HL-60 (cell line): ENCODE data around the gene CNNM3.

Experiments used
- TF ChIP-seq, protein P1 (sequence below): IDR thresholded peaks from one replicate; pipeline ENCODE4 v1.5.1; 2011; ENCODE audit warnings: low read length, control low read depth, inconsistent platforms; ENCODE audit not compliant: insufficient read depth
- TF ChIP-seq, protein P2 (sequence below): IDR thresholded peaks from 2 replicates; pipeline ENCODE4 v1.6.1; 2012; ENCODE audit warnings: low read depth; ENCODE audit not compliant: insufficient replicate concordance

- TF ChIP-seq, protein P1, sequence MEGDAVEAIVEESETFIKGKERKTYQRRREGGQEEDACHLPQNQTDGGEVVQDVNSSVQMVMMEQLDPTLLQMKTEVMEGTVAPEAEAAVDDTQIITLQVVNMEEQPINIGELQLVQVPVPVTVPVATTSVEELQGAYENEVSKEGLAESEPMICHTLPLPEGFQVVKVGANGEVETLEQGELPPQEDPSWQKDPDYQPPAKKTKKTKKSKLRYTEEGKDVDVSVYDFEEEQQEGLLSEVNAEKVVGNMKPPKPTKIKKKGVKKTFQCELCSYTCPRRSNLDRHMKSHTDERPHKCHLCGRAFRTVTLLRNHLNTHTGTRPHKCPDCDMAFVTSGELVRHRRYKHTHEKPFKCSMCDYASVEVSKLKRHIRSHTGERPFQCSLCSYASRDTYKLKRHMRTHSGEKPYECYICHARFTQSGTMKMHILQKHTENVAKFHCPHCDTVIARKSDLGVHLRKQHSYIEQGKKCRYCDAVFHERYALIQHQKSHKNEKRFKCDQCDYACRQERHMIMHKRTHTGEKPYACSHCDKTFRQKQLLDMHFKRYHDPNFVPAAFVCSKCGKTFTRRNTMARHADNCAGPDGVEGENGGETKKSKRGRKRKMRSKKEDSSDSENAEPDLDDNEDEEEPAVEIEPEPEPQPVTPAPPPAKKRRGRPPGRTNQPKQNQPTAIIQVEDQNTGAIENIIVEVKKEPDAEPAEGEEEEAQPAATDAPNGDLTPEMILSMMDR = no peak
- TF ChIP-seq, protein P2, sequence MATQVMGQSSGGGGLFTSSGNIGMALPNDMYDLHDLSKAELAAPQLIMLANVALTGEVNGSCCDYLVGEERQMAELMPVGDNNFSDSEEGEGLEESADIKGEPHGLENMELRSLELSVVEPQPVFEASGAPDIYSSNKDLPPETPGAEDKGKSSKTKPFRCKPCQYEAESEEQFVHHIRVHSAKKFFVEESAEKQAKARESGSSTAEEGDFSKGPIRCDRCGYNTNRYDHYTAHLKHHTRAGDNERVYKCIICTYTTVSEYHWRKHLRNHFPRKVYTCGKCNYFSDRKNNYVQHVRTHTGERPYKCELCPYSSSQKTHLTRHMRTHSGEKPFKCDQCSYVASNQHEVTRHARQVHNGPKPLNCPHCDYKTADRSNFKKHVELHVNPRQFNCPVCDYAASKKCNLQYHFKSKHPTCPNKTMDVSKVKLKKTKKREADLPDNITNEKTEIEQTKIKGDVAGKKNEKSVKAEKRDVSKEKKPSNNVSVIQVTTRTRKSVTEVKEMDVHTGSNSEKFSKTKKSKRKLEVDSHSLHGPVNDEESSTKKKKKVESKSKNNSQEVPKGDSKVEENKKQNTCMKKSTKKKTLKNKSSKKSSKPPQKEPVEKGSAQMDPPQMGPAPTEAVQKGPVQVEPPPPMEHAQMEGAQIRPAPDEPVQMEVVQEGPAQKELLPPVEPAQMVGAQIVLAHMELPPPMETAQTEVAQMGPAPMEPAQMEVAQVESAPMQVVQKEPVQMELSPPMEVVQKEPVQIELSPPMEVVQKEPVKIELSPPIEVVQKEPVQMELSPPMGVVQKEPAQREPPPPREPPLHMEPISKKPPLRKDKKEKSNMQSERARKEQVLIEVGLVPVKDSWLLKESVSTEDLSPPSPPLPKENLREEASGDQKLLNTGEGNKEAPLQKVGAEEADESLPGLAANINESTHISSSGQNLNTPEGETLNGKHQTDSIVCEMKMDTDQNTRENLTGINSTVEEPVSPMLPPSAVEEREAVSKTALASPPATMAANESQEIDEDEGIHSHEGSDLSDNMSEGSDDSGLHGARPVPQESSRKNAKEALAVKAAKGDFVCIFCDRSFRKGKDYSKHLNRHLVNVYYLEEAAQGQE = no peak
These were observed 58.2 kb downstream of the CNNM3 start for GRCh38 chr2:96874198-96874831.
